DMS 273 (cell line): ENCODE results near the gene KCNMA1.

Experiments
- DNase-seq: peaks from one replicate; lab custom pipeline; 2025; ENCODE audit not compliant: unreplicated experiment; lab: John Stamatoyannopoulos, UW

The KCNMA1 gene

GRCh38 chr10:77016855-77017254, 620.8 kb downstream of the KCNMA1 start:
- DNase-seq = no peak

DNA sequence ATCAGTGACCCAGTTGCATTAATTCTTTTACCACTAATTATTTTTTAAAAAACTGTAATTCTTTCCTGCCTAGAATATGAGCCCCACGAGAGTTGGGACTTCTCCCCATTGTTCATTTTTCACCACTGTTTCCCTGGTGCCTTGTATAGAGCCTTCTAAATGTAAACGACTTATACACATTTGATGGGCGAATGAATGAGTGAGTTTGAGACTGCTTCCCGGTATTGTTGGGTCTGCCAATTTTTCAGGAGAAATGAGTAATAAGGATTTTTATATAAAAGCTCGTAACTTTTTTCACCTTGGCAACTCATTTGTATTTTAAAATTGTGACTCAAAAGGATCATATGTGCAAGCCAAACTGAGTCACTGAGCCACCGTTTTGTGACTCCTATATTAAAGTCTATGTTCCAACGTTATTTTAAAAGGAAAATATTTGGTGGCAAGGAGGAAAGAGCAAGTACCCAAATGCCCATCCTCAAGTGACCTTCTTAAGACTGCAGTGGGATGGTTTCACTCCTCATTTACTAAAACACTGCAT, 621.3 kb downstream of the KCNMA1 start:
- DNase-seq = no peak

GRCh38 chr10:77015360-77015759, 622.2 kb downstream of the KCNMA1 start:
- DNase-seq = no peak

DNA sequence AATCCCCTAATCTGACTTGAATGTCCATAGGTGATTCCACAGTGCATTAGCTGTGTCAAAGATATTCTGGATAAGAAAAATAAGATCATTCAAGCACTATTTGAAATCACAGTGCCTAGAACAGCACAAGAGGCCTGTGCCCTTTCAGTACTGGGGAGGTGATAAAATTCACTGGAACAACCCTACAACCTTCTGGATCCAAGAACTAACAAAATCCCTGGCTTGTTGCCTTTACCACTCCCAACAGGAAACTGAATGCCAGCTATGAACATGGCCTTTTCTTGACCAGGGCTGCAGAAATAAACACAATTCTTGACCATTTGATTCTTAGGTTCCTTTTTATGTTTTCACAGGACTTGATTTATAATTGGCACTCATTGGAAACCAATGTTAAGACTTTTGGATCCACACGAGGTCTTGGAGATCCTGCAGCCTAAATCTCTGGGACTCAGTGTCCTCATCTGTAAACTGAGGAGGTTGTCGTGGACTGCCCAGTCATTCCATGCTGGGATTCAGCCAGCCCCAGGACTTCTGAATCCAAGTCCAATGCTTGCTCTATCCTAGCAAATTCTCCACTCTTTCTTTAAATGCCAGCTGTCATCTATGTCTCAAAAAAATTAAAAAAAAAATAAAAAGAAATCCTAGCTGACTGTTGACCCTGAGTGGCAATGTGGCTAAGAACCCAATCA, 624.7 kb downstream of the KCNMA1 start:
- DNase-seq = no peak

GRCh38 chr10:77011874-77012811, 625.5 kb downstream of the KCNMA1 start:
- DNase-seq = no peak

DNA sequence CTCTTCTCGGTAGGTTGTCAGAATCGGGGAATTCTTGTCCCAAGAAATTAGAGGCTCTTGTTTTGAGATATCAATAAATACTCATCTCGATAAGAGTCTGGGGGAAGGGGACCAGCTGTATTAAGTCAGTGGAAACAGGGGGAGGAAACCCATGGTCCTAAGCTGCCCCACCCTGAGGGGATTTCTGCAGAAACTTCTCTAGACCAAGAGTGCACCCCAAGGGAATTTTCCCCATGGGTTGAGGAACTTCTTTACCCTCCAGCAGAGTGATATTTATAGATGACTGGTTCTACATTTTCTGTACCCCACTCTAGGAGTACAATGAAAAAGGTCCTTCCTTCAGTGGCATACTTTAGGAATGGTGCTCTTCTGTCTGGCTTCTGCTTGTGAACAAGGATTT, 627.2 kb downstream of the KCNMA1 start:
- DNase-seq = no peak

GRCh38 chr10:77007834-77008233, 629.8 kb downstream of the KCNMA1 start:
- no peak for DNase-seq

DNA sequence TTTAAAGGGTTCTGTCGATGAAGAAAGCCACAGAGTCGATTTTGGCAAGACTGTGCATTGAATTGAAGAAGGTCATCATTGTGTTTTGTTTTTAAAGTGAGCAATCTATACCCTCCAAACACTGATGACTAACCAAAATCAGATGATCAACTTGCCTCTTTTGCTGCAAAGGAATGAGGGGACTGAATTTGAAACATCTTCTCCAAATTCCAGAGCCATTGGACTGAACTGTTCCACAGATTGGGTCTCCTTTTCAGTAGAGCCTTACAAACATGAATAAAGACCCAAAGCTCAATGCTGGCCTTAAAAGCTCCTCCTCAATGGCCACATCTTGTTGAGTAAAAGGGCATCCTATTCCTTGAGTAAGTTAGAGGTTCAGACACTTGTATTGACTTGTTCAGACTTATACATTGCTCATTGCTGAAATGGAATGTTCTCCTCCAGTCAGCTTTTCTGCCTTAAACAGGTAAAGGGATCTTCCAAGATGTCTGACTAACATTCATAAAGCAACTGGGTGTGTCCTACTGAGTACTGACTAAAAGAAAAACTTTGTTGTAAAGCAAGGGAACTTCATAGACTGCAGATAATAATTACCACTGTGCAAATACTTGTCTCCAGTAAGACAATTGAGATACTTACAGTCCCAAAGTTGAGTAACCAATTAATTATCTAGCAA, 630.6 kb downstream of the KCNMA1 start:
- DNase-seq = no peak

GRCh38 chr10:77005871-77006270, 631.7 kb downstream of the KCNMA1 start:
- DNase-seq = no peak

DNA sequence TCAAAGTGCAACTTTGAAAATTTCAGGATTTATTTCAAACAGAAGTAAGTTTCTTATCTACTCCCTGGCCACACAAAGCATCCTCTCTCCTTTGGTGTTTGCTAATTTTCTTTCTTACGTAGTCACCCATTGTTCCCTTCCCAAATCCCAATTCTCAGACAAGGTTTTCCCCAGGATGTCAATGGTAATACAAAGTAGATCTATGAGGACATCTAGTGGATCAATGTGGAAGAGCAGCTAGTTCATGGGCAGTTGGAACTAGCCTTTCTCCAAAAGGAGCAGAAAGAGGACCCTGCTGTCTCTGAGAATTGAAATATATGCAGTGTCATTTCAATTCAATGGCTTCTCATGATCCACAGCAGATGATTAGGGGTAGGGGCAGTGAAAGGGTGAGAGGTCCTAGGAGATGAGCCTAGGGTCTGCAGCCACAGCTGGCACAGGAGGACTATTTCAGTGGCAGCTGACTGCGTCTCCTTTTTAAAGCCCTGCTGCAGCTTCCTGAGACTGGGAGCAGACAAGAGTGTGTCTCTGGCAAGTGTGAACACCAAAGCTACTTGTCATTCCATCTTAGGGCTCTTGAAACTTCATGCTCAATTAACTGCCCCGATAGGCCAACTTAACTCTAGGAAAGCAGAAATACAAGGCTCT, 632.6 kb downstream of the KCNMA1 start:
- peak; percentile 71 for DNase-seq

DNA sequence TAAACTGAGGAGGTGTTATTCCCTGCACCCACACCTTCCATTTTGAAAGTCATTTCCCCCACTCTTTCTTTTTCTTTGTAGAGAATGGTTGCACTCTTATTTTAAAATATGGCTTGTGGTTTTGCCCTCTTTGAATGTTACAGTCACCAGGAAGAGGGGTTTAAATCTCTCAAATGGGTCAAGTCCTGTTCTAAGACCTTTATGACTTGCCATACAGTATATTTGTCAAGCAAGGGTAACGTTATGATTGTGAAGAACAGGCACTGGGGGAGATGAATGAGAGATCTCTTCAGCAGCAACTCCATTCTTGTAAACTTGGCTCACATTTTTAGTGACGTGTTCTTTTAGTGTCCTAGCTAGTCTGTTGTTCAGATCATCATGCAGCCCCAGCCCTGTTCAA, 634.7 kb downstream of the KCNMA1 start:
- DNase-seq = no peak

DNA sequence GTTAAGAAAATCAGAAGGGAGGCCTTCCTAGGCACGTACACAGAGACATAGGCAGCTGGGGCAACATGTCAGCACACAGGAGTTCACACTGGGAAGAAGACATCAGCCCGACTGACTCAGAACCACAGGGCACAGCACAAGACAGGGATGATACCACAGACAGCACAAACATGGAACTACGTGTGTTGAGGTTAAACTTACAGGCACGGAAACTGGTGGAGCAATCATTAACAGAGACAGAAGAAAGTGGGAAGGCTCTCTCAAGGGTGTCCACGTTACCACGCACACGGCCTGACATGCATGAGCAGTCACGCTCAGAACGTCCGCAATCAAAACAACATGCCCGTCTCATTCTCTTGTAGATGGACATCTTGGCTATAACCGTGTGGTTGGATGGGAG, 636.4 kb downstream of the KCNMA1 start:
- DNase-seq = no peak

- no peak for DNase-seq
These were observed 639.2 kb downstream of the KCNMA1 start for GRCh38 chr10:76998451-76998850.

DNA sequence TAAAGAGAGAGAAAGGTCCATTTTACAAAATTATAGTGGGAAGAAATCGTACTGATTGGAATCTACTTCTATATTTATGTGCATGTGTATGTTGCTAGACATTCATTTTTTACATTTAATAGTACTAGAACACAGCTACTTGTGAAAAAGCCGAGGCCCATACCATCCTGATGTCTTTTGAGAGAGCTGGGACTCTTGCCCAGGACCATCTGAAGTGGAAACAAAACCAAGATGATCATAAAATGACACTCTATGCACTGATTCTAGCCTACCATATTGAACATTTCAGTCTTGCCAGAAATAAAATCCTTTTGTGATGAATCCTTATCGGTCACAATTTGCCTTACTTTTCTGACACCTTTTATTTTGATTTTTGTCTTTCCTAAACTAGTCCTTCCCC, 640.0 kb downstream of the KCNMA1 start:
- DNase-seq = no peak

GRCh38 chr10:76995023-76995422, 642.6 kb downstream of the KCNMA1 start:
- no peak for DNase-seq

DNA sequence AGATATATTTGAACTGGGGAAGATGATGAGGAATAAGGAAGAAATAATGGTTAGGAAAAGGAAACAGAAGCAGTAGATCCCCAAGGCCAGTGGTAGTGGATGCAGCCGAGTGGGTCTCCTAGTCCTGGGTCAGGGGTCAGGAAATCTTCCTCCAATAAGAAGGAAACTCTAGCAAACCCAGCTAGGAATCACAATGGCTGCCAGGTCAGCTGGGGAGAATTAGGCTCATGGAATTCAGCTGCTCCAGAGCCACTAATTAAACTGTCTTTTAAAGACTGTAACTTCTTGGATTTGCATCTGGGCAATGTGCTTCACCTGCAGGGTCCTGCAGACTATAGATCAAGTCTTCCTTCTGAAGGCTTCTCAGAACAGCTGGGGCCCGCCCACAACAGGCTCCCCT, 644.4 kb downstream of the KCNMA1 start:
- DNase-seq = no peak

GRCh38 chr10:76992467-76992866, 645.1 kb downstream of the KCNMA1 start:
- no peak for DNase-seq

DNA sequence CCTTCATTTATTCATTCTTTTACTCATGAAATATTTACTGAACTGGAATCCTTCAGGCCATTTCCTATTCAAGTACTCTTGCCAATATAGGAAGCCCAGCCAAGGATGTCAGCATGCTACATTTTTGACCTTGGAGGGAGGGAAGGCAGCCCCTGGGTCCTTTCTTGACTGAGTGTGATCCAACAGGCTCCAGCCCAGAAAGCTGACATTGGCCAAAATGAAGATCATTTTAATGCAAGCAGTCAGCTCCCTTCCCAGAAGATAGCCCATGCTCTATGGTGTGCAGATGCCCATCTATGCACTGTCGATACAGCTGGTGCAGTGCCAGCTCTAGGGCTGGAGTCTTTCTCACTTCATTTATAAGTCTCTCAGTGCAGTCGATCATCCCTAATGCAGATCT, 646.0 kb downstream of the KCNMA1 start:
- no peak for DNase-seq

GRCh38 chr10:76990561-76990960, 647.0 kb downstream of the KCNMA1 start:
- no peak for DNase-seq

GRCh38 chr10:76984559-76985443, 652.8 kb downstream of the KCNMA1 start:
- peak; percentile 86 for DNase-seq
